ENCODE measurements around the gene ELK1. TPM values are rescaled to one million over a fixed set of nuclear protein-coding genes. Genes with fewer than 3 reads are reported as not detected.

The ELK1 gene
- total RNA-seq, 1 experiment from 2014 or later, result 22.0 TPM

DNA sequence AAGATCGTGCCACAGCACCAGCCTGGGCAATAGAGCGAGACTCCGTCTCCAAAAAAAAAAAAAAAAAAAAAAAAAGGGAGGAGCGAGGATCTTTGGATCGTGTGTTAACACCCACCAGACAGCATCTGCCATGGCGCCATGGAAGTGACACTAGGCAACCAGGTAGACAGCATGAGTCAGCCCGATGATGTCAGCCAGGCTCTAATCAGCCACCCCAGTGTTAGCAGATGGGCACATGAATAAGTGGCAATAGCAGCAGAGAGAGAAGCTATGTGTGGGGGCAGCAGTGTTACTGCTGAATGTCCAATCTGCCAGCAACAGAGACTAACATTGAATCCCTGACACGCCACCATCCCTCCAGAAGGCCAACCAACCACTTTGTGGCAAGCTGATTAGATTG, 37.3 kb downstream of the ELK1 start:
- DNase-seq, result no peak
- Histone ChIP-seq H3K79me2 (ENCODE audit: low read depth) (no peaks in the 10 kb centered on the region), H3K27me3 (ENCODE audit: insufficient read depth, low read depth) (no peaks in the 10 kb centered on the region), H4K20me1 (ENCODE audit: insufficient read depth) (no peaks in the 10 kb centered on the region), H2AFZ (no peak overlapping the region), H3K9me2 (ENCODE audit: insufficient read depth) (no peaks in the 10 kb centered on the region), H3K9me3 (ENCODE audit: insufficient read depth, low read depth) (no peaks in the 10 kb centered on the region), H3K4me3 (no peak overlapping the region), H3F3A (ENCODE audit: insufficient read depth, low read depth) (no peaks in the 10 kb centered on the region), H3K4me1 (replicated peaks; ENCODE audit: insufficient read depth) (no peaks in the 10 kb centered on the region), H3K36me3 (ENCODE audit: low read depth) (no peaks in the 10 kb centered on the region), H3K4me2 (no peak overlapping the region), H3K27ac (no peak overlapping the region)
- ChIA-PET POLR2A (ENCODE audit: unreplicated experiment) (no interaction called here), CTCF (no interaction called here)
- no TSS peak for BruUV-seq (replicated peaks)
- intact Hi-C loops (cut with micrococcal nuclease; ENCODE audit: unreplicated experiment), result no loop called here
- no peak for TF ChIP-seq EZH2 (IDR thresholded peaks at IDR 0.05; ENCODE audit: low read depth)
- TF ChIP-seq, protein P1, sequence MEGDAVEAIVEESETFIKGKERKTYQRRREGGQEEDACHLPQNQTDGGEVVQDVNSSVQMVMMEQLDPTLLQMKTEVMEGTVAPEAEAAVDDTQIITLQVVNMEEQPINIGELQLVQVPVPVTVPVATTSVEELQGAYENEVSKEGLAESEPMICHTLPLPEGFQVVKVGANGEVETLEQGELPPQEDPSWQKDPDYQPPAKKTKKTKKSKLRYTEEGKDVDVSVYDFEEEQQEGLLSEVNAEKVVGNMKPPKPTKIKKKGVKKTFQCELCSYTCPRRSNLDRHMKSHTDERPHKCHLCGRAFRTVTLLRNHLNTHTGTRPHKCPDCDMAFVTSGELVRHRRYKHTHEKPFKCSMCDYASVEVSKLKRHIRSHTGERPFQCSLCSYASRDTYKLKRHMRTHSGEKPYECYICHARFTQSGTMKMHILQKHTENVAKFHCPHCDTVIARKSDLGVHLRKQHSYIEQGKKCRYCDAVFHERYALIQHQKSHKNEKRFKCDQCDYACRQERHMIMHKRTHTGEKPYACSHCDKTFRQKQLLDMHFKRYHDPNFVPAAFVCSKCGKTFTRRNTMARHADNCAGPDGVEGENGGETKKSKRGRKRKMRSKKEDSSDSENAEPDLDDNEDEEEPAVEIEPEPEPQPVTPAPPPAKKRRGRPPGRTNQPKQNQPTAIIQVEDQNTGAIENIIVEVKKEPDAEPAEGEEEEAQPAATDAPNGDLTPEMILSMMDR (conservative IDR thresholded peaks at IDR 0.05), result no peak

GRCh38 chrX:47612418-47612817, 37.9 kb downstream of the ELK1 start:
- H3K4me1 ChIP-seq (replicated peaks; ENCODE audit: insufficient read depth), result no peaks in the 10 kb centered on the region
- no peaks in the 10 kb centered on the region for H3K27me3 ChIP-seq (ENCODE audit: insufficient read depth, low read depth)
- no TSS peak for BruUV-seq (replicated peaks)
- H3K27ac ChIP-seq, result no peak overlapping the region
- H3K9me2 ChIP-seq (ENCODE audit: insufficient read depth), result no peaks in the 10 kb centered on the region
- H4K20me1 ChIP-seq (ENCODE audit: insufficient read depth), result no peaks in the 10 kb centered on the region
- H3K4me2 ChIP-seq, result no peak overlapping the region
- H3K4me3 ChIP-seq, result no peak overlapping the region
- no peaks in the 10 kb centered on the region for H3K9me3 ChIP-seq (ENCODE audit: insufficient read depth, low read depth)
- no peaks in the 10 kb centered on the region for H3K36me3 ChIP-seq (ENCODE audit: low read depth)
- no peak overlapping the region for H2AFZ ChIP-seq
- DNase-seq, result no peak
- intact Hi-C loops (cut with micrococcal nuclease; ENCODE audit: unreplicated experiment), result no loop called here
- no peaks in the 10 kb centered on the region for H3F3A ChIP-seq (ENCODE audit: insufficient read depth, low read depth)
- POLR2A ChIA-PET (ENCODE audit: unreplicated experiment), result no interaction called here
- TF ChIP-seq EZH2 (IDR thresholded peaks at IDR 0.05; ENCODE audit: low read depth), result no peak
- TF ChIP-seq, protein P1 (conservative IDR thresholded peaks at IDR 0.05), result no peak
- no peaks in the 10 kb centered on the region for H3K79me2 ChIP-seq (ENCODE audit: low read depth)
- CTCF ChIA-PET, result no interaction called here

- no peak overlapping the region for H3K4me3 ChIP-seq
- H3K27ac ChIP-seq, result no peak overlapping the region
- ChIA-PET CTCF (no interaction called here), POLR2A (ENCODE audit: unreplicated experiment) (no interaction called here)
- no peaks in the 10 kb centered on the region for H3K36me3 ChIP-seq (ENCODE audit: low read depth)
- intact Hi-C loops (cut with micrococcal nuclease; ENCODE audit: unreplicated experiment), result no loop called here
- H2AFZ ChIP-seq, result no peak overlapping the region
- H3K79me2 ChIP-seq (ENCODE audit: low read depth), result no peaks in the 10 kb centered on the region
- no peak overlapping the region for H3K4me2 ChIP-seq
- BruUV-seq (replicated peaks), result no TSS peak
- H3K9me2 ChIP-seq (ENCODE audit: insufficient read depth), result no peaks in the 10 kb centered on the region
- H3K9me3 ChIP-seq (ENCODE audit: insufficient read depth, low read depth), result no peaks in the 10 kb centered on the region
- TF ChIP-seq, protein P1 (conservative IDR thresholded peaks at IDR 0.05), result no peak
- no peak for TF ChIP-seq EZH2 (IDR thresholded peaks at IDR 0.05; ENCODE audit: low read depth)
- H3K27me3 ChIP-seq (ENCODE audit: insufficient read depth, low read depth), result no peaks in the 10 kb centered on the region
- no peaks in the 10 kb centered on the region for H4K20me1 ChIP-seq (ENCODE audit: insufficient read depth)
- no peaks in the 10 kb centered on the region for H3F3A ChIP-seq (ENCODE audit: insufficient read depth, low read depth)
- H3K4me1 ChIP-seq (replicated peaks; ENCODE audit: insufficient read depth), result no peaks in the 10 kb centered on the region
- no peak for DNase-seq
Measured at GRCh38 chrX:47611926-47612325, 38.4 kb downstream of the ELK1 start.

Measured in PC-9 (cell line).